IMR-90 (cell line): ENCODE results near the gene MFNG. TPM values are rescaled to one million over a fixed set of nuclear protein-coding genes. Genes with fewer than 3 reads are reported as not detected.

Source experiments
- ATAC-seq: fragments of 200-7000 bp; cut with Tn5 transposase; 2 replicates; pipeline ENCODE4 v1.9.1; 2020; ENCODE audit warnings: low read depth, mild to moderate bottlenecking, moderate library complexity
- BruUV-seq: library from RNA; stranded (reverse); fragments of 400-500 nt; replicated peaks from 2 replicates; lab custom pipeline; 2021; lab: Mats Ljungman, UMichigan
- CTCF ChIA-PET: fragments of 300-600 bp; formaldehyde crosslinking; extraction: SDS; loops from one replicate; lab custom pipeline; 2021; ENCODE audit warnings: antibody characterized with exemption; lab: Yijun Ruan, JAX
- POLR2A ChIA-PET: fragments of 300-600 bp; sonication (Branson Sonifier 250); formaldehyde crosslinking; loops from one replicate; lab custom pipeline; 2022; ENCODE audit warnings: antibody characterized with exemption; ENCODE audit not compliant: unreplicated experiment; lab: Charles Lee
- DNase-seq: peaks from one replicate; pipeline ENCODE4 v3.0.0; 2013
- H2AFZ ChIP-seq: replicated peaks from 2 replicates; pipeline ENCODE3; 2013; ENCODE audit warnings: low read length, mild to moderate bottlenecking; ENCODE audit not compliant: poor library complexity
- H2AK5ac ChIP-seq: 2 replicates; pipeline ENCODE4 v1.6.1; 2013; ENCODE audit warnings: low read depth, low read length, inconsistent platforms
- H2AK9ac ChIP-seq: replicated peaks from 2 replicates; pipeline ENCODE3; 2013; ENCODE audit warnings: mild to moderate bottlenecking, low read depth, low read length, moderate library complexity; ENCODE audit not compliant: poor library complexity
- H2BK120ac ChIP-seq: 2 replicates; pipeline ENCODE4 v1.6.1; 2013; ENCODE audit warnings: low read depth, low read length, inconsistent platforms
- H2BK15ac ChIP-seq: 3 replicates; pipeline ENCODE4 v1.6.1; 2013; ENCODE audit warnings: low read depth, low read length, inconsistent platforms
- H2BK20ac ChIP-seq: 2 replicates; pipeline ENCODE4 v1.6.1; 2013; ENCODE audit warnings: low read depth, mild to moderate bottlenecking, inconsistent platforms, low read length, moderate library complexity
- H2BK5ac ChIP-seq: 2 replicates; pipeline ENCODE4 v1.6.1; 2013; ENCODE audit warnings: mild to moderate bottlenecking, low read depth, low read length, inconsistent platforms; ENCODE audit not compliant: poor library complexity, severe bottlenecking
- H3K14ac ChIP-seq: replicated peaks from 2 replicates; pipeline ENCODE4 v1.6.1; 2013; ENCODE audit warnings: low read depth, low read length, inconsistent platforms
- H3K18ac ChIP-seq: 2 replicates; pipeline ENCODE4 v1.6.1; 2013; ENCODE audit warnings: low read depth, low read length, control low read depth
- H3K23ac ChIP-seq: 2 replicates; pipeline ENCODE4 v1.6.1; 2013; ENCODE audit warnings: low read depth, low read length, inconsistent platforms
- H3K27ac ChIP-seq: 2 replicates; pipeline ENCODE4 v1.5.1; 2013; ENCODE audit warnings: mild to moderate bottlenecking, control low read depth, low read length; ENCODE audit not compliant: insufficient read depth
- H3K27me3 ChIP-seq: 2 replicates; pipeline ENCODE4 v1.6.1; 2013; ENCODE audit warnings: low read length; ENCODE audit not compliant: control insufficient read depth, insufficient read depth
- H3K36me3 ChIP-seq: 2 replicates; pipeline ENCODE4 v1.6.1; 2013; ENCODE audit warnings: low read length, mixed read lengths; ENCODE audit not compliant: control insufficient read depth, insufficient read depth
- H3K4ac ChIP-seq: 2 replicates; pipeline ENCODE4 v1.6.1; 2013; ENCODE audit warnings: low read depth, low read length, inconsistent platforms
- H3K4me1 ChIP-seq: 2 replicates; pipeline ENCODE4 v1.6.1; 2013; ENCODE audit warnings: low read length, mixed read lengths; ENCODE audit not compliant: control insufficient read depth, insufficient read depth
- H3K4me2 ChIP-seq: 2 replicates; pipeline ENCODE4 v1.6.1; 2013; ENCODE audit warnings: low read depth, mild to moderate bottlenecking, control low read depth, low read length, moderate library complexity
- H3K4me3 ChIP-seq: 2 replicates; pipeline ENCODE4 v1.5.1; 2013; ENCODE audit warnings: low read depth, mild to moderate bottlenecking, control low read depth, low read length, moderate library complexity; ENCODE audit not compliant: insufficient read depth
- H3K56ac ChIP-seq: 2 replicates; pipeline ENCODE4 v1.6.1; 2013; ENCODE audit warnings: low read length, inconsistent platforms; ENCODE audit not compliant: insufficient read depth; ENCODE audit errors: extremely low read depth
- H3K79me1 ChIP-seq, 2 experiments: 2 replicates each; pipeline ENCODE4 v1.6.1; 2013; ENCODE audit warnings: low read length in 2 of 2, inconsistent platforms in 1 of 2, low read depth in 1 of 2
- H3K9ac ChIP-seq: 2 replicates; pipeline ENCODE4 v1.6.1; 2013; ENCODE audit warnings: low read depth, low read length, control low read depth
- H3K9me1 ChIP-seq: 2 replicates; pipeline ENCODE4 v1.6.1; 2013; ENCODE audit warnings: low read length, inconsistent platforms; ENCODE audit not compliant: insufficient read depth
- H3K9me3 ChIP-seq: 2 replicates; pipeline ENCODE4 v1.6.1; 2013; ENCODE audit warnings: low read length; ENCODE audit not compliant: control insufficient read depth, insufficient read depth
- H4K20me1 ChIP-seq: 2 replicates; pipeline ENCODE4 v1.6.1; 2013; ENCODE audit warnings: low read length, inconsistent platforms; ENCODE audit not compliant: insufficient read depth
- H4K5ac ChIP-seq: 2 replicates; pipeline ENCODE4 v1.6.1; 2013; ENCODE audit warnings: mild to moderate bottlenecking, low read depth, low read length, control low read depth
- H4K8ac ChIP-seq, 2 experiments: 2 replicates each; pipeline ENCODE4 v1.6.1; 2013; ENCODE audit warnings: low read depth in 2 of 2, low read length in 2 of 2, control low read depth in 1 of 2, inconsistent platforms in 1 of 2
- H4K91ac ChIP-seq: 2 replicates; pipeline ENCODE4 v1.6.1; 2013; ENCODE audit warnings: low read depth, low read length, inconsistent platforms; ENCODE audit not compliant: insufficient read depth
- BHLHE40 ChIP-seq: fragments of 150-350 bp; IDR thresholded peaks from 2 replicates; pipeline ENCODE4 v1.6.1; 2016; ENCODE audit warnings: mild to moderate bottlenecking, low read depth, low read length
- CEBPB ChIP-seq: IDR thresholded peaks from 2 replicates; pipeline ENCODE4 v1.6.1; 2012; ENCODE audit warnings: low read depth, low read length, improper control_type of control experiment
- CHD1 ChIP-seq: IDR thresholded peaks from 2 replicates; pipeline ENCODE4 v1.6.1; 2012; ENCODE audit warnings: low read depth, low read length, improper control_type of control experiment
- FOS ChIP-seq: fragments of 150-350 bp; IDR thresholded peaks from 2 replicates; pipeline ENCODE4 v1.6.1; 2016; ENCODE audit warnings: low read depth, low read length
- MAFK ChIP-seq: IDR thresholded peaks from 2 replicates; pipeline ENCODE4 v1.6.1; 2012; ENCODE audit warnings: low read depth, low read length, improper control_type of control experiment
- MAZ ChIP-seq: IDR thresholded peaks from 2 replicates; pipeline ENCODE4 v1.6.1; 2012; ENCODE audit warnings: low read depth, mild to moderate bottlenecking, low read length, improper control_type of control experiment, moderate library complexity, borderline replicate concordance
- MXI1 ChIP-seq: IDR thresholded peaks from 2 replicates; pipeline ENCODE4 v1.6.1; 2012; ENCODE audit warnings: low read depth, mild to moderate bottlenecking, low read length, moderate library complexity, borderline replicate concordance
- NFE2L2 ChIP-seq: fragments of 150-350 bp; IDR thresholded peaks from 2 replicates; pipeline ENCODE4 v1.6.1; 2016; ENCODE audit warnings: low read depth, mild to moderate bottlenecking, low read length
- POLR2A ChIP-seq: IDR thresholded peaks from 2 replicates; pipeline ENCODE4 v1.6.1; 2012; ENCODE audit warnings: mild to moderate bottlenecking, low read depth, low read length
- RAD21 ChIP-seq: IDR thresholded peaks from 2 replicates; pipeline ENCODE4 v1.6.1; 2012; ENCODE audit warnings: low read length, improper control_type of control experiment
- RCOR1 ChIP-seq: IDR thresholded peaks from 2 replicates; pipeline ENCODE4 v1.6.1; 2012; ENCODE audit warnings: mild to moderate bottlenecking, low read length, improper control_type of control experiment; ENCODE audit not compliant: insufficient replicate concordance
- SMC3 ChIP-seq: fragments of 150-350 bp; IDR thresholded peaks from 2 replicates; pipeline ENCODE4 v1.6.1; 2016; ENCODE audit warnings: low read depth, mild to moderate bottlenecking, antibody characterized with exemption, low read length, moderate library complexity
- WGBS, 2 experiments: methylation state at CpG; one replicate each; pipeline versions ENCODE4 v1.1.5 to v1.1.7; 2013; ENCODE audit warnings: missing lambda C conversion rate in 2 of 2; ENCODE audit not compliant: insufficient read length in 1 of 2; ENCODE audit errors: extremely low coverage in 2 of 2; 5-methylcytosine and 5-hydroxymethylcytosine counted together
- dilution Hi-C: fragments of 300-500 bp; cut with HindIII; formaldehyde crosslinking; loops from one replicate; pipeline ENCODE4 v1.14.3; 2018; ENCODE audit warnings: low sequenced_read_pairs; ENCODE audit not compliant: unreplicated experiment
- in situ Hi-C: fragments of 300-500 bp; cut with MboI; formaldehyde crosslinking; loops from 3 replicates; pipeline ENCODE4 v1.14.3; 2019; ENCODE audit warnings: low sequenced_read_pairs, inconsistent platforms, mixed read lengths
- intact Hi-C: fragments of 100-400 bp; cut with micrococcal nuclease; formaldehyde crosslinking; loops from 2 replicates; pipeline ENCODE4 v1.10.0; 2022
- polyA plus RNA-seq, 3 experiments: library from polyadenylated mRNA; depleted of rRNA; stranded (reverse); fragments of >200 nt; gene quantifications; 2 replicates each; pipeline ENCODE4 v1.2.3, GENCODE V29; 2012; ENCODE audit warnings: low replicate concordance in 1 of 3
- total RNA-seq: library from RNA; depleted of rRNA; stranded (reverse); fragments of >200 nt; gene quantifications from 2 replicates; pipeline ENCODE4 v1.2.3, GENCODE V29; 2012
- TF ChIP-seq, protein P1 (sequence below): fragments of 150-350 bp; IDR thresholded peaks from 2 replicates; pipeline ENCODE4 v1.6.1; 2016; ENCODE audit warnings: low read depth, mild to moderate bottlenecking, low read length, moderate library complexity, borderline replicate concordance
- TF ChIP-seq, protein P2 (sequence below): conservative IDR thresholded peaks from 2 replicates; pipeline ENCODE4 v1.5.1; 2012; ENCODE audit warnings: mild to moderate bottlenecking, low read depth, low read length, improper control_type of control experiment
- TF ChIP-seq, protein P3 (sequence below): fragments of 150-350 bp; IDR thresholded peaks from 2 replicates; pipeline ENCODE4 v1.6.1; 2017; ENCODE audit warnings: mild to moderate bottlenecking, antibody characterized with exemption, low read length, low read depth

MFNG gene
- total and polyA plus RNA-seq, 2 of the 4 experiments (the other 2 are of a cell fraction), result 0.15 TPM; not detected in 1

DNA sequence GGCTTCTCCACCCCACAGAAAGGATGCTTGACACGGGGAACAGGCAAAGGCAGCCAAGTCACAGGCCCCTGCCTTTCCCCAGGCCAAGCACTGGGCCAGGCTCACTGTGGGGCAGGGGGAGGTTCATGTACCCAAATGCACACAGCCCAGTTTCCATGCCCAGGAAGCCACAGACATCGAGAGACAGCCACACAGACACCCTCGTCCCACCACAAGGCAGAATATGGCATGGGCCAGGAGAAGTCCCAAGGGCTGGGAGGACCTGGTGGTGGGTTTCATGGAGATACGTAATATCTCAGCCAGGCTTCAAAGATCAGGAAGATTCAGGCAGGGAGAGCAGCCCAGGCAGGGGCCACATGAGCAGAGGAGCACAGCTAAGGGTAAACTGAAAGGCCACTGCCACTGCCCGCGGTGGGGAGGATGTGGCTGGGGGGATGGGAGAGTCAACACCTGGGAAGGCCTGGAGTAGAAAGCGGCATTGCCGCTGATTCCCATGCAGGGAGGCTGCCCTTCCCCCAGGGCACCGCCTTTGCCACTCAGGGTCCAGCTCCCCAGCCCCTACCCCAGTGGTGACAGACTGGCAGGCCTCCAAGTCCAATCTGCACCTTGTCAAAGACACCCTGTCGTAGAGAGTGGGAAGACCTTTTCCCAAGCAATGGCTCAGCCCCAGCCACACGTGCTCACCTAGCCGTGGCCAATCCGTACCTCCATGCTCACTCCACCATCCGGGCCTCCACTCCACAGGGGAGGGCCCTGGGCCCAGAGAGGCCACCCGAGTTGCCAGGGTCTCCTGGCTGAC, 2.4 kb upstream of the MFNG start:
- H3K9me3 ChIP-seq, result no peaks in the 10 kb centered on the region
- H3K79me1 ChIP-seq, result no peaks in the 10 kb centered on the region
- in situ Hi-C loops (no loop called here), dilution Hi-C loops (no loop called here), intact Hi-C loops (no loop called here)
- H2BK5ac ChIP-seq, result no peak overlapping the region
- peaks cover 5% of the 10 kb centered on the region; the same call in 1 of the 2 replicates for H4K20me1 ChIP-seq
- no peak overlapping the region for H3K56ac ChIP-seq
- no peak overlapping the region for H3K27ac ChIP-seq
- no peak overlapping the region for H3K4me2 ChIP-seq
- no peak for ATAC-seq
- H4K91ac ChIP-seq, result no peak overlapping the region
- H3K36me3 ChIP-seq, result peaks cover 2% of the 10 kb centered on the region; the same call in 1 of the 2 replicates
- H3K23ac ChIP-seq, result no peak overlapping the region
- H2BK120ac ChIP-seq, result no peak overlapping the region
- H2AK9ac ChIP-seq, result peak overlapping the region; percentile 47
- no peaks in the 10 kb centered on the region for H3K9me1 ChIP-seq
- peaks cover 10% of the 10 kb centered on the region for H3K4me1 ChIP-seq
- H2AK5ac ChIP-seq, result no peak overlapping the region; the same call in 1 of the 2 replicates
- no peak overlapping the region for H4K5ac ChIP-seq
- BruUV-seq, result no TSS peak
- H3K9ac ChIP-seq, result no peak overlapping the region
- H3K18ac ChIP-seq, result no peak overlapping the region
- CTCF ChIA-PET, result no interaction called here
- H3K27me3 ChIP-seq, result no peaks in the 10 kb centered on the region
- 58% methylated on average over 6 of the region's 15 CpGs; no CpG with 5 or more reads in 1 of the 2 experiments for WGBS, 2 experiments
- no peak overlapping the region for H3K4me3 ChIP-seq
- no peak overlapping the region for H3K14ac ChIP-seq
- H3K4ac ChIP-seq, result no peak overlapping the region
- H2BK20ac ChIP-seq, result no peak overlapping the region
- POLR2A ChIA-PET, result no interaction called here
- no peak overlapping the region for H4K8ac ChIP-seq
- H2BK15ac ChIP-seq, result no peak overlapping the region
- peak overlapping the region; percentile 27 for H2AFZ ChIP-seq
- DNase-seq, result no peak
- TF ChIP-seq BHLHE40, result no peak
- TF ChIP-seq RCOR1, result no peak
- TF ChIP-seq NFE2L2, result no peak
- TF ChIP-seq MXI1, result no peak
- TF ChIP-seq CHD1, result no peak
- TF ChIP-seq, protein P1, sequence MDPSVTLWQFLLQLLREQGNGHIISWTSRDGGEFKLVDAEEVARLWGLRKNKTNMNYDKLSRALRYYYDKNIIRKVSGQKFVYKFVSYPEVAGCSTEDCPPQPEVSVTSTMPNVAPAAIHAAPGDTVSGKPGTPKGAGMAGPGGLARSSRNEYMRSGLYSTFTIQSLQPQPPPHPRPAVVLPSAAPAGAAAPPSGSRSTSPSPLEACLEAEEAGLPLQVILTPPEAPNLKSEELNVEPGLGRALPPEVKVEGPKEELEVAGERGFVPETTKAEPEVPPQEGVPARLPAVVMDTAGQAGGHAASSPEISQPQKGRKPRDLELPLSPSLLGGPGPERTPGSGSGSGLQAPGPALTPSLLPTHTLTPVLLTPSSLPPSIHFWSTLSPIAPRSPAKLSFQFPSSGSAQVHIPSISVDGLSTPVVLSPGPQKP, result no peak
- no peak for TF ChIP-seq SMC3
- TF ChIP-seq RAD21, result no peak
- TF ChIP-seq, protein P2, sequence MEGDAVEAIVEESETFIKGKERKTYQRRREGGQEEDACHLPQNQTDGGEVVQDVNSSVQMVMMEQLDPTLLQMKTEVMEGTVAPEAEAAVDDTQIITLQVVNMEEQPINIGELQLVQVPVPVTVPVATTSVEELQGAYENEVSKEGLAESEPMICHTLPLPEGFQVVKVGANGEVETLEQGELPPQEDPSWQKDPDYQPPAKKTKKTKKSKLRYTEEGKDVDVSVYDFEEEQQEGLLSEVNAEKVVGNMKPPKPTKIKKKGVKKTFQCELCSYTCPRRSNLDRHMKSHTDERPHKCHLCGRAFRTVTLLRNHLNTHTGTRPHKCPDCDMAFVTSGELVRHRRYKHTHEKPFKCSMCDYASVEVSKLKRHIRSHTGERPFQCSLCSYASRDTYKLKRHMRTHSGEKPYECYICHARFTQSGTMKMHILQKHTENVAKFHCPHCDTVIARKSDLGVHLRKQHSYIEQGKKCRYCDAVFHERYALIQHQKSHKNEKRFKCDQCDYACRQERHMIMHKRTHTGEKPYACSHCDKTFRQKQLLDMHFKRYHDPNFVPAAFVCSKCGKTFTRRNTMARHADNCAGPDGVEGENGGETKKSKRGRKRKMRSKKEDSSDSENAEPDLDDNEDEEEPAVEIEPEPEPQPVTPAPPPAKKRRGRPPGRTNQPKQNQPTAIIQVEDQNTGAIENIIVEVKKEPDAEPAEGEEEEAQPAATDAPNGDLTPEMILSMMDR, result no peak
- no peak for TF ChIP-seq MAFK
- no peak for TF ChIP-seq MAZ
- TF ChIP-seq POLR2A, result no peak
- TF ChIP-seq, protein P3, sequence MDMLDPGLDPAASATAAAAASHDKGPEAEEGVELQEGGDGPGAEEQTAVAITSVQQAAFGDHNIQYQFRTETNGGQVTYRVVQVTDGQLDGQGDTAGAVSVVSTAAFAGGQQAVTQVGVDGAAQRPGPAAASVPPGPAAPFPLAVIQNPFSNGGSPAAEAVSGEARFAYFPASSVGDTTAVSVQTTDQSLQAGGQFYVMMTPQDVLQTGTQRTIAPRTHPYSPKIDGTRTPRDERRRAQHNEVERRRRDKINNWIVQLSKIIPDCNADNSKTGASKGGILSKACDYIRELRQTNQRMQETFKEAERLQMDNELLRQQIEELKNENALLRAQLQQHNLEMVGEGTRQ, result no peak
- no peak for TF ChIP-seq FOS
- no peak for TF ChIP-seq CEBPB
